Measurements from ENCODE around the gene CCDC167.

CCDC167 gene

DNA sequence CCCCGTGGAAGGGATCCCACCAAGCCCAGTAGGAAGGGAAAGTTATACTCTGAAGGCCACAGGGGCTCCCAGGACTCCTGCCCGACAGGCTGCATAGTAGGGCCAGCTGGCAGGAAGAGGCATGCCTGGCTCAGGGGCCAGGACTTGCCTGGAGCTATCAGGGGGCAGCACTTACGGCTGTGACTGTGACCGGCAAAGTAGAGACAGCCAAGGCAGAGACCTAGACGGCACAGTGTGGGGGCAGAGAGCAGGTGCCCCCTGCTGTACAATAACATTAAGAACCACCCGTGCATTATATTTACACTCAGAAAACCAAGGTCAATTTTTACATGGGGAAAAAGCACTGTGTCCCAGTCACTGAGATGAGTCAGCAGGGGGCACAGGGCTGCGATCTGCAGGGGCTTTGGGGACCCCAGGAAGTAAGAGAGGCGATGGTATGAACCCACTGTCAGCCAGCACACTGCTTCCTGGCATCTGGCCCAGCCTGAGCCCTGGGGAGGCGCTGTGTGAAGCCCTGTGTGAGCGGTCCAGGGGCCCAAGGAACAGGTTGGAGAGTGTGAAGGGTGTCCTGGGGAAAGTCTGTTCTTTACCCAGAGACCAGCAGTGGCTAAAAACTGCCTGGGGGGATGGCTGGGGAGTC is 9.9 kb downstream of the CCDC167 start:
- TF ChIP-seq SPI1 (IDR thresholded peaks at IDR 0.05; ENCODE audit: borderline replicate concordance, low read depth): no peak
- TF ChIP-seq CTCF (IDR thresholded peaks at IDR 0.05; ENCODE audit: insufficient read depth, low read length): no peak
- TF ChIP-seq, protein P1, sequence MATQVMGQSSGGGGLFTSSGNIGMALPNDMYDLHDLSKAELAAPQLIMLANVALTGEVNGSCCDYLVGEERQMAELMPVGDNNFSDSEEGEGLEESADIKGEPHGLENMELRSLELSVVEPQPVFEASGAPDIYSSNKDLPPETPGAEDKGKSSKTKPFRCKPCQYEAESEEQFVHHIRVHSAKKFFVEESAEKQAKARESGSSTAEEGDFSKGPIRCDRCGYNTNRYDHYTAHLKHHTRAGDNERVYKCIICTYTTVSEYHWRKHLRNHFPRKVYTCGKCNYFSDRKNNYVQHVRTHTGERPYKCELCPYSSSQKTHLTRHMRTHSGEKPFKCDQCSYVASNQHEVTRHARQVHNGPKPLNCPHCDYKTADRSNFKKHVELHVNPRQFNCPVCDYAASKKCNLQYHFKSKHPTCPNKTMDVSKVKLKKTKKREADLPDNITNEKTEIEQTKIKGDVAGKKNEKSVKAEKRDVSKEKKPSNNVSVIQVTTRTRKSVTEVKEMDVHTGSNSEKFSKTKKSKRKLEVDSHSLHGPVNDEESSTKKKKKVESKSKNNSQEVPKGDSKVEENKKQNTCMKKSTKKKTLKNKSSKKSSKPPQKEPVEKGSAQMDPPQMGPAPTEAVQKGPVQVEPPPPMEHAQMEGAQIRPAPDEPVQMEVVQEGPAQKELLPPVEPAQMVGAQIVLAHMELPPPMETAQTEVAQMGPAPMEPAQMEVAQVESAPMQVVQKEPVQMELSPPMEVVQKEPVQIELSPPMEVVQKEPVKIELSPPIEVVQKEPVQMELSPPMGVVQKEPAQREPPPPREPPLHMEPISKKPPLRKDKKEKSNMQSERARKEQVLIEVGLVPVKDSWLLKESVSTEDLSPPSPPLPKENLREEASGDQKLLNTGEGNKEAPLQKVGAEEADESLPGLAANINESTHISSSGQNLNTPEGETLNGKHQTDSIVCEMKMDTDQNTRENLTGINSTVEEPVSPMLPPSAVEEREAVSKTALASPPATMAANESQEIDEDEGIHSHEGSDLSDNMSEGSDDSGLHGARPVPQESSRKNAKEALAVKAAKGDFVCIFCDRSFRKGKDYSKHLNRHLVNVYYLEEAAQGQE (IDR thresholded peaks at IDR 0.05; ENCODE audit: insufficient replicate concordance, low read depth): no peak
- no peak for TF ChIP-seq POLR2AphosphoS5 (IDR thresholded peaks at IDR 0.05; ENCODE audit: low read depth)
- TF ChIP-seq GABPA (IDR thresholded peaks at IDR 0.05; ENCODE audit: low read depth): no peak
- no peak overlapping the region for H3K4me3 ChIP-seq (replicated peaks; ENCODE audit: insufficient read depth, low read length)
- H3K27ac ChIP-seq (replicated peaks): no peak overlapping the region
- no peaks in the 10 kb centered on the region for H3K27me3 ChIP-seq (ENCODE audit: insufficient read depth, poor library complexity, severe bottlenecking)
- DNase-seq (ENCODE audit: low read depth in 1 of 2, low spot score in 1 of 2): no peak

- Histone ChIP-seq H3K27ac (replicated peaks) (no peak overlapping the region), H3K4me3 (replicated peaks; ENCODE audit: insufficient read depth, low read length) (no peak overlapping the region), H3K27me3 (ENCODE audit: insufficient read depth, poor library complexity, severe bottlenecking) (no peaks in the 10 kb centered on the region)
- TF ChIP-seq, protein P1 (IDR thresholded peaks at IDR 0.05; ENCODE audit: insufficient replicate concordance, low read depth): no peak
- TF ChIP-seq GABPA (IDR thresholded peaks at IDR 0.05; ENCODE audit: low read depth): no peak
- no peak for TF ChIP-seq POLR2AphosphoS5 (IDR thresholded peaks at IDR 0.05; ENCODE audit: low read depth)
- no peak for TF ChIP-seq CTCF (IDR thresholded peaks at IDR 0.05; ENCODE audit: insufficient read depth, low read length)
- no peak for TF ChIP-seq SPI1 (IDR thresholded peaks at IDR 0.05; ENCODE audit: borderline replicate concordance, low read depth)
- no peak for DNase-seq (ENCODE audit: low read depth in 1 of 2, low spot score in 1 of 2)
Observed at GRCh38 chr6:37488476-37488875, 11.2 kb downstream of the CCDC167 start.

- H3K27me3 ChIP-seq (ENCODE audit: insufficient read depth, poor library complexity, severe bottlenecking): no peaks in the 10 kb centered on the region
- no peak overlapping the region for H3K4me3 ChIP-seq (replicated peaks; ENCODE audit: insufficient read depth, low read length)
- no peak for DNase-seq (ENCODE audit: low read depth in 1 of 2, low spot score in 1 of 2)
- no peak overlapping the region for H3K27ac ChIP-seq (replicated peaks)
- no peak for TF ChIP-seq SPI1 (IDR thresholded peaks at IDR 0.05; ENCODE audit: borderline replicate concordance, low read depth)
- no peak for TF ChIP-seq POLR2AphosphoS5 (IDR thresholded peaks at IDR 0.05; ENCODE audit: low read depth)
- no peak for TF ChIP-seq CTCF (IDR thresholded peaks at IDR 0.05; ENCODE audit: insufficient read depth, low read length)
- TF ChIP-seq GABPA (IDR thresholded peaks at IDR 0.05; ENCODE audit: low read depth): no peak
- TF ChIP-seq, protein P1 (IDR thresholded peaks at IDR 0.05; ENCODE audit: insufficient replicate concordance, low read depth): no peak
Observed at GRCh38 chr6:37487591-37488380, 11.9 kb downstream of the CCDC167 start.

Measured in HL-60 (cell line).